T47D (cell line): Measurements from ENCODE around the gene UBR3.

ENCODE experiments used
- DNase-seq, 2 experiments: peaks; one replicate each; pipeline versions ENCODE4 v3.0.0 to v3.0.0-alpha.2; 2011 to 2012; ENCODE audit warnings: low read depth in 1 of 2, low spot score in 1 of 2
- JUND ChIP-seq: IDR thresholded peaks from 2 replicates; pipeline ENCODE4 v1.6.1; 2012; ENCODE audit warnings: low read depth
- in situ Hi-C: cut with HindIII; loops from 2 replicates; pipeline ENCODE4 v1.10.0; 2016; ENCODE audit warnings: low sequenced_read_pairs, low pct_unique_long_range_greater_than_20kb

The UBR3 gene

GRCh38 chr2:170047331-170048065 lies 220.2 kb downstream of the UBR3 start:
- no peak for DNase-seq
- in situ Hi-C loops = no loop called here
- TF ChIP-seq JUND = no peak

GRCh38 chr2:170052151-170052550 lies 224.9 kb downstream of the UBR3 start:
- DNase-seq = no peak
- in situ Hi-C loops = no loop called here
- no peak for TF ChIP-seq JUND

GRCh38 chr2:170054997-170055396 lies 227.7 kb downstream of the UBR3 start:
- TF ChIP-seq JUND = no peak
- DNase-seq = no peak
- in situ Hi-C loops = no loop called here

GRCh38 chr2:170056900-170057299 lies 229.6 kb downstream of the UBR3 start:
- TF ChIP-seq JUND = no peak
- no peak for DNase-seq
- in situ Hi-C loops = no loop called here

GRCh38 chr2:170063456-170064235 lies 236.4 kb downstream of the UBR3 start:
- no peak for TF ChIP-seq JUND
- DNase-seq = no peak
- in situ Hi-C loops = no loop called here

- in situ Hi-C loops = no loop called here
- no peak for TF ChIP-seq JUND
Measured at GRCh38 chr2:170070778-170071177, 243.5 kb downstream of the UBR3 start.

GRCh38 chr2:170073288-170073687 lies 246.0 kb downstream of the UBR3 start:
- DNase-seq = no peak
- in situ Hi-C loops = no loop called here
- TF ChIP-seq JUND = no peak

More at GRCh38 chr2:170070778-170071177, 243.5 kb downstream of the UBR3 start:
- no peak for DNase-seq

GRCh38 chr2:170076189-170076588 lies 248.9 kb downstream of the UBR3 start:
- in situ Hi-C loops = no loop called here
- DNase-seq = no peak
- TF ChIP-seq JUND = no peak

- no peak for DNase-seq
- no peak for TF ChIP-seq JUND
- in situ Hi-C loops = no loop called here
Measured at GRCh38 chr2:170077830-170078569, 250.7 kb downstream of the UBR3 start.

- in situ Hi-C loops = no loop called here
- no peak for TF ChIP-seq JUND
- DNase-seq = no peak
Measured at GRCh38 chr2:170084820-170085491, 257.7 kb downstream of the UBR3 start.

- DNase-seq = no peak
- no peak for TF ChIP-seq JUND
- in situ Hi-C loops = no loop called here
Measured at GRCh38 chr2:170086117-170086688, 258.9 kb downstream of the UBR3 start.
